ENCODE data around the gene DNAJB14.

Gene DNAJB14

DNA sequence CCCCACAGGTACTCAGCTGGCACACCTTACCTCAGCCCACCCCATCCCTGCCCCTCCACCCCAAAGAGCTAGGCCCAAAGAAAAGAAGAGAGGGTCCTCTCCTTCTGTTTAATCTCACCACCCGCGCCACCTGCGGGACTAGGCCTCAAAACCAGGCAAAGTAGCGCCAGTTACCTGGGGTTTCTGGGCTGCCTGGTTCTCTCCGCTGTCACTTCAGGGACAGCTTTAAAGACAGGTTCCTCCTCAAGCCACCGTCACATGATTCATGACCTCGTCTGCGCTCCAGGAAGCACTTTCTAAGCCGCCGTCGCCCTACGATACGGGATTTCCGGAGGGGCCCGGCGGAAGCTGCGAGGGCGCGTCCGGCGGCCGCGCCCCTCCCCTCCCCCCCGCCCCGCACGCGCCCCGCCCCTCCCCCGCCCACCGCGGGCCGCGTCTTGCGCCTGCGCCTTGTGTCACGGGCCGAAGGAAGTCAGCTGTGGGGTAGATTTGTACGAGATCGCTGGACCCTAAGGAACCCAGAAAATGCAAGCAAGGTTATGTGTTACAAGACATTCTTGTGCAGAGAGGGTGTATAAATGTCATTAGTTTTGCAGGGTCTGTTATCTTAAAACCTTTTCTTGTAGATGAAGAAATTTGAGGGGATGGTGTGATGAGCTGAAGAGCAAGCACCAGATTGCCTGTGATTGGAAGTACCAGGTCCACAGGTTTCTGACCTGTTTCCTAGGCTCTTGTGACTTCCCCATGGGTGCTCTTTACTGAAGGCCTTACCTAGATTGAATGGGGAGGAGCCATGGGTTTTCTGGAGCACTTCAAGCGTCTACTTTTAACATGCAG, 52.0 kb downstream of the DNAJB14 start, which contains the start of gene LAMTOR3:
TSS of gene LAMTOR3 (minus strand) at position 267 of the 837 bp plus-strand sequence. CDS start 464 bp downstream, outside the sequence.
- no peaks in the 10 kb centered on the region for H3K9me3 Mint-ChIP-seq (ENCODE audit: low read depth)
- peak within 1 kb of the TSS; percentile 96 for H3K27ac Mint-ChIP-seq
- H3K36me3 Mint-ChIP-seq: peaks cover 2% of the 10 kb centered on the region
- no peaks in the 10 kb centered on the region for H3K27me3 Mint-ChIP-seq
- H3K4me1 Mint-ChIP-seq (ENCODE audit: low read depth): peaks cover 42% of the 10 kb centered on the region
- peak within 1 kb of the TSS; percentile 99 for H3K4me3 Mint-ChIP-seq

DNA sequence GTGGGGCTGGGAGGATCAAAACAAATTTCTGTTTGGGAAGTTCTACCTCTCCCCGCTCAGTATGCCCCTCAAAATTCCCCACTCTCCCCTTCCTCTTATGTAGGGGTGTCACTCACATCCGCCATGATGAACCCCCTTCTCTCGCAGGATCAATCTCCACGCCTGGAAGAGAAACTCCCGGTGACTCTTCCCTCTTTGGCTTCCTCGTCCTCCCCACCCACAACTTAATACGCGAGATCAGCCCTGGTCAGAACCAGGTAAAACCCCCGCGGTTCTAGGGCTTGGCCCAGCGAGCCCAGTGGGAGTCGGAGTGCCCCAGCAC, 52.6 kb downstream of the DNAJB14 start:
- peak overlapping the region; percentile 99 for H3K4me3 Mint-ChIP-seq

DNA sequence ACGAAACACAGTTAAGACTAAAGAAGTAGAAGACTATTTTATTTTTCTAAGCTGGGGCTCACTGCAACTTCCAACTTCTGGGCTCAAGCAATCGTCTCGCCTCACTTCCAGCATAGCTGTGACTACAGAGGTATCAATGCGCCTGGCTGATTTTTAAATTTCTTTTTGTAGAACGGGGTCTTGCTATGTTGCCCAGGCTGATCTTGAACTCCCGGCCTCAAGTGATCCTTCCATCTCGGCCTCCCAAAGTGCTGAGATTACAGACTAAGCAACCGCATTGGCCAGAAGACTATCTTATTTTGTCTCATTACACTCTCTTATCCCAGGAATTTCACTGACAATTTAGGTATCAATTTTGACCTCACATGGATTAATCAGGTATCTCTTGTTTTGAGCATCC, 53.4 kb downstream of the DNAJB14 start:
- Mint-ChIP-seq H3K4me1 (ENCODE audit: low read depth) (peaks cover 49% of the 10 kb centered on the region), H3K27me3 (no peaks in the 10 kb centered on the region), H3K9me3 (ENCODE audit: low read depth) (no peaks in the 10 kb centered on the region), H3K27ac (peak overlapping the region; percentile 80), H3K36me3 (peaks cover 4% of the 10 kb centered on the region), H3K4me3 (peak overlapping the region; percentile 99)

More for the DNA sequence above, 52.6 kb downstream of the DNAJB14 start:
- Mint-ChIP-seq H3K27me3 (no peaks in the 10 kb centered on the region), H3K36me3 (peaks cover 4% of the 10 kb centered on the region), H3K9me3 (ENCODE audit: low read depth) (no peaks in the 10 kb centered on the region), H3K27ac (peak overlapping the region; percentile 96), H3K4me1 (ENCODE audit: low read depth) (peaks cover 45% of the 10 kb centered on the region)

DNA sequence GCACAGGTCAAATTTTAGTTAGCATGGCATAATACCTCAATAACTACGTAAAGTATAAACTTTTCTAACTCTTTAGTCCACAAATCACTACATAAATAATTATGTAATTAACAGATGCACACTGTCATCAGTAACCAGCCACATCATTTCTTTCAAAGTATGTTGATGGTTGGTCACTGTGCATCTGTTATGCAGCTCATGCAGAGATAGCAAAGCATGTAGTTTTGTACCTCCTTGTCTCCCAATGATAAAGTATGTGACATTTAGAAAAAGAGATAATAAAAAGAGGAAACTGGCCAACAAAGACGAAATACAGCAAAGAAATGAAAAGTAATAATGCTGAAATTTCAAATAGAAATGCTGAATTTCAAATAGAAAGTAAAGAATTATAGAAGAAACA, 55.1 kb downstream of the DNAJB14 start:
- H3K4me3 Mint-ChIP-seq: no peak overlapping the region

DNA sequence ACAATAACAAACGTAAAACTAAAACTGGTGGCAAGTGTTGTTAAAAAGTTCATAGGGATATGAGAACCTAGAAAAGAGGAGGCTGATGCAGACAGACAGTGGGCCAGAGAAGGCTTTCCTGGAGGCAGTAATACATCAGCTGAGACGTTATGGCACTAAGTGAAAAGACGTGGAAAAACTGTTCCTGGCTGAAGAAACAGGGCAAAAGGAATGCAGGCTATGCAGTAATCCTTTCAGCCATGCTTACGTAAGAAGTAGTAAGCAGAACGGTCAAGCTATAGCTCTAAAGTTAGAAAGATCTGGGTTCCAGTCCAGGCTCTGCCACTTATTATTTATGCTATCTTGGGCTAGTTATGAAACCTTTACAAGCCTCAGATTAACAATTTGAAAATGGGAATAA, 58.6 kb downstream of the DNAJB14 start:
- Mint-ChIP-seq H3K4me1 (ENCODE audit: low read depth) (peaks cover 32% of the 10 kb centered on the region), H3K9me3 (ENCODE audit: low read depth) (no peaks in the 10 kb centered on the region), H3K36me3 (peaks cover 7% of the 10 kb centered on the region), H3K27me3 (no peaks in the 10 kb centered on the region), H3K27ac (peak overlapping the region; percentile 46), H3K4me3 (no peak overlapping the region)

More for the DNA sequence above, 55.1 kb downstream of the DNAJB14 start:
- peaks cover 52% of the 10 kb centered on the region for H3K4me1 Mint-ChIP-seq (ENCODE audit: low read depth)
- peaks cover 4% of the 10 kb centered on the region for H3K36me3 Mint-ChIP-seq
- no peaks in the 10 kb centered on the region for H3K9me3 Mint-ChIP-seq (ENCODE audit: low read depth)
- H3K27me3 Mint-ChIP-seq: no peaks in the 10 kb centered on the region
- H3K27ac Mint-ChIP-seq: peak overlapping the region; percentile 41

DNA sequence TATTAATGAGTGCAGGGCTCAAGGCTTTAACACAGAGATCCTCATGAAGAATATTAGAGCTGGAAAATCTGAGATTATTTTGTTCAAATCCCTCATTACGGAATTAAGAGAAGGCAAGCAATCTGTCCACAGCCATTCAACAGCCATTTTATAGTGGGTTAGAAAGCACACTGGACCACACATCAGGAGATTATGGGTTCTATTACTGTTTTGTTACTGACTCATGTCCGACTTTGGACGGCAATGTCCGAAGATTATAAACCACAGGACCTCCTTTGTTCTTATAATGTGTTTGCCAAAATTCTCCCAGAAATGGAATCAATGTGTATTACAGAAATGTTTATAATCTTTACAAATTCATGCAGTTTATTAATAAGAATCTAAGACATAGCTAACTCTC, 60.3 kb downstream of the DNAJB14 start:
- no peaks in the 10 kb centered on the region for H3K9me3 Mint-ChIP-seq (ENCODE audit: low read depth)
- H3K4me1 Mint-ChIP-seq (ENCODE audit: low read depth): peaks cover 21% of the 10 kb centered on the region
- H3K36me3 Mint-ChIP-seq: peaks cover 5% of the 10 kb centered on the region
- no peak overlapping the region for H3K27ac Mint-ChIP-seq
- H3K4me3 Mint-ChIP-seq: no peak overlapping the region
- no peaks in the 10 kb centered on the region for H3K27me3 Mint-ChIP-seq

DNA sequence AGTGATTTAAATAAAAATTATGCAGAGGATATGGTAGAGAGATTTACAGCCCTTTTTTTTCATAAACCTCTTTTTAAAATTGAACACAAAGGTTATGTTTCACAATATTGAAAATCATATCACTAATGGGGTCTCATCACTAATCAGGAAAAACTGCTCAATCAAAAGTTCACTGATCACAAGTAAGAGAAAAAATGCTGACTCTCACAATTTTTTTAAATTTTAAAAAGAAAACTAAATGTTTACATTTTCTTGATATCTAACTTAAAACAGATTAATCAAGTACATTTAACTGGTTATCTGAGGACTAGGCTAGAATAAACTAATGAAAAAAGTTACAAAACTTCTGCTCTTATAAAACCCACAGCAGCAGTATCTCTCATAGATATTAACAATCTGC, 60.7 kb downstream of the DNAJB14 start:
- Mint-ChIP-seq H3K36me3 (peaks cover 5% of the 10 kb centered on the region), H3K27ac (no peak overlapping the region), H3K4me1 (ENCODE audit: low read depth) (peaks cover 16% of the 10 kb centered on the region), H3K4me3 (no peak overlapping the region), H3K27me3 (no peaks in the 10 kb centered on the region), H3K9me3 (ENCODE audit: low read depth) (no peaks in the 10 kb centered on the region)

DNA sequence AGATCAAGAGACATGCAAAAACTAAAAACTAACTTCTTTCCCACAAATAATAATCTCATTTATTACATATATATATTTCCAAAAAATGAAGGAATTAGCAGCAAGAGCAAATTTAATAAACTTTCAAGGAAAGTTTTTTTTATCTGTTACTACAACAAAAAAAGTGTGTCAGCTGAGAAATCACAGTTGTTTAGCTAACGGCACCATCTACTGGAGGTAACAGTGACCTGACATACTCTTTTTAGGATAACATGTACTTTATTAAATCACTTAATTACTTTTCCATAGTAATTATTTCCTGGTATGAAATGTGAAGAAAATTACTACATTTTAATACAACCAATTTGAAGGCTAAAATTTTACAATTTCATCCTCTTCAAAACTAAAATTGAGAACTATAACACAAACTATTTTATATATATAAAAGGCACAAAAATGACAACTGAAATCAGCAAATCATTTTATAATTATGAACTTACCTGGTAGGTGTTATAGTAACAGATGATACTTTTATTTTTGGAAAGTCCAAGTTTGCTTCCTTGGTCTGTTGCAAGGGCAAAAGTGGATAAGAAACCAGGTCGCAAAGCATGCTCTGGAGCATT, 61.3 kb downstream of the DNAJB14 start:
- H3K4me3 Mint-ChIP-seq: no peak overlapping the region
- no peaks in the 10 kb centered on the region for H3K9me3 Mint-ChIP-seq (ENCODE audit: low read depth)
- peaks cover 12% of the 10 kb centered on the region for H3K4me1 Mint-ChIP-seq (ENCODE audit: low read depth)
- no peaks in the 10 kb centered on the region for H3K27me3 Mint-ChIP-seq
- peaks cover 5% of the 10 kb centered on the region for H3K36me3 Mint-ChIP-seq
- H3K27ac Mint-ChIP-seq: no peak overlapping the region

DNA sequence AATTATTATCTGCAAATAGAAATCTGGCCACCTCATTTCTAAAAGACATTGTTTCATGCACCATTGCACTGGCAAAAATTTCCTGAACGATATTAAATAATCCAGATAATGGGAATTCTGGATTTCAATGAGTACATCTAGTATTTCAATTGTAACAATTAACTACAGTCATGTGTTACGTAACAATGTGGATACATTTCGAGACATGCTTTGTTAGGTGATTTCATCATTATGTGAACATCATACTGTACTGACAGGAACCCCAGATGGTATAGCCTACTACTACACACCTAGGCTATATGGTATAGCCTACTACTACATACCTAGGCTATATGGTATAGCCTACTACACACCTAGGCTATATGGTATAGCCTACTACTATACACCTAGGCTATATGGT, 67.0 kb downstream of the DNAJB14 start:
- no peaks in the 10 kb centered on the region for H3K9me3 Mint-ChIP-seq (ENCODE audit: low read depth)
- H3K36me3 Mint-ChIP-seq: peaks cover 4% of the 10 kb centered on the region
- no peak overlapping the region for H3K4me3 Mint-ChIP-seq
- no peak overlapping the region for H3K27ac Mint-ChIP-seq
- H3K27me3 Mint-ChIP-seq: no peaks in the 10 kb centered on the region
- H3K4me1 Mint-ChIP-seq (ENCODE audit: low read depth): no peaks in the 10 kb centered on the region

DNA sequence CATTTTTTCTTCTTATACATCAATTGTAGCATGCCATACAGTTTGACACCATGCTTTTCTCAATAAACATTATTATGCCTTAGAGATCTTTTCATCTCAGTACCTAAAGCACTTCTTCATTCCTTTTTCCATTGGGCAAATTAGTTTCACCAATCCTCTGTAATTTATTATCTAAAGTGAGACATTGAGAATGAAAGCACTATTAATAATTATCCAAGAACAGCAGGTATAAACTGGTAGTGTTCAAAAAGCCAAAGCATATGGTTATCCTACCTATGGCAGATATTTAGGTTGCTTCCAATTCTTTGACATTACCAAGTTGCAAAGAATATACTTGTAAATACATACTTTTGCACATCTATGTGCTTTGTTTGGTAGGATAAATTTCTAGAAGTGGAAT, 67.8 kb downstream of the DNAJB14 start:
- Mint-ChIP-seq H3K9me3 (ENCODE audit: low read depth) (no peaks in the 10 kb centered on the region), H3K4me1 (ENCODE audit: low read depth) (no peaks in the 10 kb centered on the region), H3K27ac (no peak overlapping the region), H3K27me3 (no peaks in the 10 kb centered on the region), H3K4me3 (no peak overlapping the region), H3K36me3 (peaks cover 4% of the 10 kb centered on the region)

DNA sequence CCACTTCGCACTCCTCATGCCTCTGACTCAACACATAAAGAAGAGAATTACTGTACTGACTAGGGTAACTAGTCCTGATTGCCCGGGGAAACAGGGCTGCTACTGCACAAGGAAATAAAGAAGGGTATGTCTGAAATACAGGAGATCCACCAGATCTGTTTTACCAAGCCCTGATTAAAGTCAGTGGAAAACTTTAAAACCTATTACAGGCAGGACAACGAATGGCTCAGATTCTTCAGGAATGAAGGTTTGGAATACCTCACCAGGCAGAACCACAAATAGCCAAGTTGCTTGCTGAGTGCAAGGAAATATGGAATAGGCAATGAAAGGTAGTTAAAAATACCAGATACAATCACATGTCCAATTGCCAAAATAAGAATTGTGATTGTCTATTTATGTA, 69.5 kb downstream of the DNAJB14 start:
- H3K9me3 Mint-ChIP-seq (ENCODE audit: low read depth): no peaks in the 10 kb centered on the region
- no peak overlapping the region for H3K27ac Mint-ChIP-seq
- H3K4me3 Mint-ChIP-seq: no peak overlapping the region
- H3K4me1 Mint-ChIP-seq (ENCODE audit: low read depth): no peaks in the 10 kb centered on the region
- H3K27me3 Mint-ChIP-seq: no peaks in the 10 kb centered on the region
- H3K36me3 Mint-ChIP-seq: peaks cover 6% of the 10 kb centered on the region

DNA sequence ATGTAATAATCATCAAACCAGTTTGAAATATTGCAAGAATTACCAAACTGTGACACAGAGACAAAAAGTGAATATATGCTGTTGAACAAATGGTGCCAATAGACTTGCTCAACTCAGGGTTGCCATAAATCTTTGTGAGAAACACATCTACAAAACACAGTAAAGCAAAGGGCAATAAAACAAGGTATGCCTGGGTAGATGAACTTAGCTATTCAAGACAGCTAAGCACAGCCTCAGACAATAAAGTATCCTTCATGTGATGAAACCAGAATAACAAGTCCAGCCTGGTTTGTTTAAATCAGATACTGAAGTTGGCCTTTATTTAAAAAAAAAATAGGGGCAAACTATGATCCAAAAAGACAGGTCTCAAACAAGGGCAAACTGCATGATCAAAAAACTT, 71.3 kb downstream of the DNAJB14 start:
- H3K27ac Mint-ChIP-seq: no peak overlapping the region
- H3K9me3 Mint-ChIP-seq (ENCODE audit: low read depth): no peaks in the 10 kb centered on the region
- no peak overlapping the region for H3K4me3 Mint-ChIP-seq
- H3K4me1 Mint-ChIP-seq (ENCODE audit: low read depth): no peaks in the 10 kb centered on the region
- no peaks in the 10 kb centered on the region for H3K27me3 Mint-ChIP-seq
- peaks cover 8% of the 10 kb centered on the region for H3K36me3 Mint-ChIP-seq

DNA sequence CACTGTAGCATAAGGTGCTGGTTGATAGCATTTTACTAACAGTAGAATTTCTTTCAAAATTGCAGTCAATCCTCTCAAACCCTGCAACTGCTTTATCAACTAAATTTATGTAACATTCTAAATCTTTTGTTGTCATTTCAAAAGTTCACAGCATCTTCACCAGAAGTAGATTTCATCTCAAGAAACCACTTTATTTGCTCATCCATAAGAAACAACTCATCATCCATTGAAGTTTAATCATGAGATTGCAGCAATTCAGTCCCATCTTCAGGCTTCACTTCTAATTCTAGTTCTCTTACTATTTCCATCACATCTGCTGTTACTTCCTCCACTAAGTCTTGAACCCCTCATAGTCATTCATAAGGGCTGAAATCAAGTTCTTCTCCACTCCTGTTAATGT, 73.8 kb downstream of the DNAJB14 start:
- Mint-ChIP-seq H3K27me3 (no peaks in the 10 kb centered on the region), H3K4me3 (no peak overlapping the region), H3K27ac (no peak overlapping the region), H3K9me3 (ENCODE audit: low read depth) (no peaks in the 10 kb centered on the region), H3K4me1 (ENCODE audit: low read depth) (no peaks in the 10 kb centered on the region), H3K36me3 (peaks cover 13% of the 10 kb centered on the region)

DNA sequence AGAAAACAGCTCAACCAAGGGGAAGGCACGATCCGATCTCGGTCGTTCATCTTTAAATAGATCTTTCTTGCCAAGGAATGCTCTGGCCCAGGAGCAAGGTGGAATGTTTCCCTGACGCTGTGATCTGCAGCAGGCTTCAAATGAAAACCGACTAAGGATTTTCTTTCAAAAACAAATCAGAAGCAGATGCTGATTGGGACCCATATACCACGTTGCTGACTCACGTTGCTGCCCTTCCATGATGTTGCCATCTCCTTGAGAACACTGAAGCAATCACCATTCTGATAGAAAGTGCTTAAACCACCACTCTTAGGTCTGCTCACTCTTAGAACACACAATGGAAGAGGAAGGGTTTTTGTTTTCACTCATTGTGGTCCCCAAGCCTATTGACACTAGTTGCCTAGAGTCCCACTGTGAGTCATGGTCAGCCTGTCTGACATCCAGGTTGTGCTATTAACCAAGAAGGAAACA, 78.3 kb downstream of the DNAJB14 start:
- H3K9me3 Mint-ChIP-seq (ENCODE audit: low read depth): no peaks in the 10 kb centered on the region
- H3K36me3 Mint-ChIP-seq: peaks cover 16% of the 10 kb centered on the region
- no peaks in the 10 kb centered on the region for H3K4me1 Mint-ChIP-seq (ENCODE audit: low read depth)
- H3K27me3 Mint-ChIP-seq: no peaks in the 10 kb centered on the region
- no peak overlapping the region for H3K27ac Mint-ChIP-seq
- H3K4me3 Mint-ChIP-seq: no peak overlapping the region

DNA sequence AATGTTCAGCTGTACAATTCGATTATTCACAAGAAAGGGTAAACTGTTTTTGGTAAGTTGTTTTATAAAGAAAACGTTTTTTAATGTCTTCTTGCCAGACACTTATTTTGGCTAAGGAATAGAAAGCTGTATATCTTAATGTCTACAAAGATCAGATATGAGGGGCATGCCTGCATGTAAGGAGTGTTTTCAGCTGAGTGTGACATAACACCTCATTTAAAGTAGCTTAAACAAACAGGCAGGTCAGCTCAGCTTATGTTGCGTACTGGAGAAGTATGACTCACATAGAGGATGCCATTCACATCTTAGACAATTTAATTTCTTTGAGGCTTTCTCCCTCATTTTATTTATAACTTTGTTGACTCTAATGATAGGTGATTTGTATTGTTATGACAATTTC, 82.6 kb downstream of the DNAJB14 start:
- no peaks in the 10 kb centered on the region for H3K27me3 Mint-ChIP-seq
- no peak overlapping the region for H3K27ac Mint-ChIP-seq
- no peaks in the 10 kb centered on the region for H3K9me3 Mint-ChIP-seq (ENCODE audit: low read depth)
- H3K36me3 Mint-ChIP-seq: peaks cover 16% of the 10 kb centered on the region
- no peaks in the 10 kb centered on the region for H3K4me1 Mint-ChIP-seq (ENCODE audit: low read depth)
- no peak overlapping the region for H3K4me3 Mint-ChIP-seq

All from activated naive CD8-positive, alpha-beta T cell (primary cell).